Amniotic epithelial cell (primary cell): ENCODE data around the gene GSDME.

ENCODE experiments used
- DNase-seq: peaks from one replicate; pipeline ENCODE4 v3.0.0-alpha.2; 2010; ENCODE audit warnings: low read depth

Gene GSDME

GRCh38 chr7:24653316-24654085 is 103.8 kb downstream of the GSDME start:
- DNase-seq: no peak

GRCh38 chr7:24652251-24652939 is 104.9 kb downstream of the GSDME start:
- no peak for DNase-seq
